Karpas-422 (cell line): ENCODE data around the gene SYVN1. TPM values are rescaled to one million over a fixed set of nuclear protein-coding genes. Genes with fewer than 3 reads are reported as not detected.
"Not testable (repeated sequence)": the region's sequence is repeated elsewhere in the genome, so short reads cannot be mapped to it uniquely, and the experiment has no call there.

ENCODE experiments used
- DNase-seq: peaks from one replicate; pipeline ENCODE4 v3.0.0-alpha.2; 2015
- H2AFZ ChIP-seq: fragments of 200-600 bp; sonication (generic); 2 replicates; pipeline ENCODE4 v1.6.1; 2014; ENCODE audit warnings: antibody characterized with exemption, low read length, mixed read lengths
- H3K27ac ChIP-seq: fragments of 200-600 bp; sonication (generic); 2 replicates; pipeline ENCODE4 v1.5.1; 2014; ENCODE audit warnings: mild to moderate bottlenecking, low read length, moderate library complexity
- H3K27me3 ChIP-seq: fragments of 200-600 bp; sonication (generic); 2 replicates; pipeline ENCODE4 v1.6.1; 2014; ENCODE audit warnings: low read length, mixed read lengths
- H3K36me3 ChIP-seq: fragments of 200-600 bp; sonication (generic); 2 replicates; pipeline ENCODE4 v1.6.1; 2014; ENCODE audit warnings: low read length, mixed read lengths; ENCODE audit not compliant: insufficient read depth
- H3K4me1 ChIP-seq: fragments of 200-600 bp; sonication (generic); 2 replicates; pipeline ENCODE4 v1.6.1; 2014; ENCODE audit warnings: mild to moderate bottlenecking, low read length, mixed read lengths
- H3K4me2 ChIP-seq: fragments of 200-600 bp; sonication (generic); 2 replicates; pipeline ENCODE4 v1.6.1; 2014; ENCODE audit warnings: low read length, low read depth, mild to moderate bottlenecking; ENCODE audit not compliant: poor library complexity, severe bottlenecking
- H3K4me3 ChIP-seq: fragments of 200-600 bp; sonication (generic); 2 replicates; pipeline ENCODE4 v1.5.1; 2014; ENCODE audit warnings: mild to moderate bottlenecking, antibody characterized with exemption, low read length, mixed read lengths
- H3K79me2 ChIP-seq: fragments of 200-600 bp; sonication (generic); 2 replicates; pipeline ENCODE4 v1.6.1; 2014; ENCODE audit warnings: mild to moderate bottlenecking, low read length, mixed read lengths
- H3K9ac ChIP-seq: fragments of 200-600 bp; sonication (generic); 2 replicates; pipeline ENCODE4 v1.6.0; 2014; ENCODE audit warnings: low read length
- H3K9me2 ChIP-seq: fragments of 200-600 bp; sonication (generic), shearing (Covaris generic); replicated peaks from 2 replicates; pipeline ENCODE4 v1.6.0; 2014; ENCODE audit warnings: mild to moderate bottlenecking, low read length, moderate library complexity; ENCODE audit not compliant: insufficient read depth
- H3K9me3 ChIP-seq: fragments of 300-700, 200-600 bp; sonication (generic); 2 replicates; pipeline ENCODE4 v1.6.1; 2014; ENCODE audit warnings: low read length, mixed read lengths
- H4K20me1 ChIP-seq: fragments of 200-600 bp; sonication (generic); 2 replicates; pipeline ENCODE4 v1.6.1; 2014; ENCODE audit warnings: mild to moderate bottlenecking, antibody characterized with exemption, low read length, low read depth; ENCODE audit not compliant: insufficient read depth
- total RNA-seq: library from RNA; depleted of rRNA; stranded (reverse); fragments of >200 nt; shearing (Covaris generic); gene quantifications from 2 replicates; pipeline ENCODE4 v1.2.3, GENCODE V29; 2014; ENCODE audit warnings: low replicate concordance

SYVN1 gene
- total RNA-seq, 1 experiment from 2014 or later = 118 TPM

DNA sequence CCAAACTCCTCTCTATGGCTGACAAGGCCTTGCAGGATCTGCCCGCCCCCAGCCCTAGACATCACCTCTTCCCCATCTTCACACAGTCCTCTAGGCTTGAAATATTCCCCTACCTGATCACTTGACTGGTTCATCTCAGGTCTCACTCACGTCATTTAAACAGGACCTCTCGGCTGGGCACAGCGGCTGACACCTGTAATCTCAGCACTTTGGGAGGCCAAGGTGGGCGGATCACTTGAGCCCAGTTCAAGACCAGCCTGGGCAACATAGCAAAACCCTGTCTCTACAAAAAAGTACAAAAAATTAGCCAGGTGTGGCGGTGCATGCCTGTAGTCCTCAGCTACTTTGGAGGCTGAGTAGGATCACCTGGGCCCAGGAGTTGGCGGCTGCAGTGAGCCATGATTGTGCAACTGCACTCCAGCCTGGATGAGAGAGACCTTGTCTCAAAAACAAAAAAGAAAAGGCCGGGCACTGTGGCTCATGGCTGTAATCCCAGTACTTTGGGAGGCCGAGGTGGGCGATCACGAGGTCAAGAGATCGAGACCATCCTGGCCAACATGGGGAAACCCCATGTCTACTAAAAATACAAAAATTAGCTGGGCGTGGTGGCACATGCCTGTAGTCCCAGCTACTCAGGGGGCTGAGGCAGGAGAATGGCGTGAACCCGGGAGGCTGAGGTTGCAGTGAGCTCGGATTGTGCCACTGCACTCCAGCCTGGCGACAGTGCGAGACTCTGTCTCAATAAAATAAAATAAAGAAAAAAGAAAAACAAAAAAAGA, 15.2 kb downstream of the SYVN1 start:
- H3K9ac ChIP-seq = peak overlapping the region; percentile 98
- peaks cover 71% of the 10 kb centered on the region for H3K4me1 ChIP-seq
- peak overlapping the region; percentile 90; the same call in 1 of the 2 replicates for H3K4me3 ChIP-seq
- H3K36me3 ChIP-seq = peaks cover 29% of the 10 kb centered on the region; the same call in 1 of the 2 replicates
- not testable (repeated sequence) for H2AFZ ChIP-seq, DNase-seq, H3K9me2 ChIP-seq, H4K20me1 ChIP-seq, H3K27me3 ChIP-seq, H3K9me3 ChIP-seq
- H3K4me2 ChIP-seq = peak overlapping the region; percentile 97
- peaks cover 54% of the 10 kb centered on the region for H3K79me2 ChIP-seq
- peak overlapping the region; percentile 95 for H3K27ac ChIP-seq

GRCh38 chr11:65118097-65118837, 16.1 kb downstream of the SYVN1 start:
- peak overlapping the region; percentile 98 for H3K9ac ChIP-seq
- peak; percentile 55 for DNase-seq
- peaks cover 78% of the 10 kb centered on the region for H3K4me1 ChIP-seq
- peaks cover 29% of the 10 kb centered on the region; the same call in 1 of the 2 replicates for H3K36me3 ChIP-seq
- no peaks in the 10 kb centered on the region for H4K20me1 ChIP-seq
- peak overlapping the region; percentile 97 for H3K4me2 ChIP-seq
- H3K9me2 ChIP-seq = no peaks in the 10 kb centered on the region
- H3K79me2 ChIP-seq = peaks cover 61% of the 10 kb centered on the region
- no peaks in the 10 kb centered on the region for H3K27me3 ChIP-seq
- no peaks in the 10 kb centered on the region for H3K9me3 ChIP-seq
- H3K4me3 ChIP-seq = peak overlapping the region; percentile 18; the same call in 1 of the 2 replicates
- no peak overlapping the region for H2AFZ ChIP-seq
- H3K27ac ChIP-seq = peak overlapping the region; percentile 95

DNA sequence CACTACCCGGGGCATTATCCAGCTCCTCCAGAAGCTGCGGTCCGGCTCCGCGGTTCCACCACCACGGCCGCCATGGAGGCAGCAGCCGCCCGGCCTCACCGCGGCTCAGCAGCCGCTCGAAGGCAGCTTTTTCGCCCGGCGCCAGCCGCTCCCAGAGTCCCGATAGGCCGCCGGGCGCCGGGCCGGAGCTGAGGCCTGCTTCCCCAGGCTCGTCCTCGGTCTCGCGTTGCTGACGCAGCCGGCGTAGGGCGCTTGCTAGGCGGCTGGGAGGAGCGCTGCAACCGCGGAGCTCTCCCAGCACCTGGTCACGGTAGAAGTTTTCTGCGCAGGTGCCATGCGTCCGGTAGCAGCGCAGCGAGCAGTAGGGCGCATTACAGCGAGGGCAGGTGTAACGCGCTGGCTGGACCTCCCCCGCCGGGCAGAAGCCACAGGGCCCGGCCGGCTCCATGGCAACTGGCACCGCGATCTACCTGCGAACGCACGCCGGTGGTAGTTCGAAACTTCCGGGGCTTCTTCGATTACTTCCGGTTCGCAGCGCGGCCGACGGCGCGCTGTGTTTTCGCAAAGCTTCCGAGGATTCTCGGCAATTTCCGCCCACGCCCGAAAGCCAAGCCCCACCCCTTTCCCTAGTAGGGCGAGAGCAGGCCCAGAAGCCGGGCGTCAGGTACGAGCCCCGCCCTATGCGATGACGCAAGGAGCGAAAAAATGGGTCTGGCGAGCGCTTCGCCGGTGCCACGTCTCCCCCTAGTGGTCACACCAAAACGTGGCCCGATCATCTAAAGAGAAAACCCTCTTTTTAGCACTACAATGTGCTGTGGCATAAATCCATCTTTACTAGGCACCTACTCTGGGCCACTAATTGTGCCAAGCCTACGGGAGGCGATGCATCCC, 16.9 kb downstream of the SYVN1 start, which contains the start of gene ZNHIT2:
TSS of gene ZNHIT2 (minus strand) at position 496 of the 891 bp plus-strand sequence. CDS start at position 448, 48 bp downstream.
- Histone ChIP-seq H3K9me3 (no peaks in the 10 kb centered on the region), H3K4me3 (peak within 1 kb of the TSS; percentile 86), H3K27ac (peak within 1 kb of the TSS; percentile 95), H3K9ac (peak within 1 kb of the TSS; percentile 98), H3K36me3 (peaks cover 29% of the 10 kb centered on the region; the same call in 1 of the 2 replicates), H3K79me2 (peaks cover 62% of the 10 kb centered on the region), H4K20me1 (no peaks in the 10 kb centered on the region), H2AFZ (no peak within 1 kb of the TSS), H3K9me2 (no peaks in the 10 kb centered on the region), H3K4me2 (peak within 1 kb of the TSS; percentile 97), H3K4me1 (peaks cover 79% of the 10 kb centered on the region), H3K27me3 (no peaks in the 10 kb centered on the region)
- DNase-seq = peak; percentile 100

- H3K4me2 ChIP-seq = peak overlapping the region; percentile 86
- H3K79me2 ChIP-seq = peaks cover 59% of the 10 kb centered on the region
- no peaks in the 10 kb centered on the region for H4K20me1 ChIP-seq
- H3K9ac ChIP-seq = peak overlapping the region; percentile 95
- H3K9me2 ChIP-seq = no peaks in the 10 kb centered on the region
- no peaks in the 10 kb centered on the region for H3K27me3 ChIP-seq
- peaks cover 79% of the 10 kb centered on the region for H3K4me1 ChIP-seq
- H3K4me3 ChIP-seq = peak overlapping the region; percentile 86
- peak overlapping the region; percentile 88 for H3K27ac ChIP-seq
- peak; percentile 82 for DNase-seq
- peaks cover 29% of the 10 kb centered on the region; the same call in 1 of the 2 replicates for H3K36me3 ChIP-seq
- no peaks in the 10 kb centered on the region for H3K9me3 ChIP-seq
- H2AFZ ChIP-seq = no peak overlapping the region
Measured at GRCh38 chr11:65116370-65117205, 17.7 kb downstream of the SYVN1 start.

DNA sequence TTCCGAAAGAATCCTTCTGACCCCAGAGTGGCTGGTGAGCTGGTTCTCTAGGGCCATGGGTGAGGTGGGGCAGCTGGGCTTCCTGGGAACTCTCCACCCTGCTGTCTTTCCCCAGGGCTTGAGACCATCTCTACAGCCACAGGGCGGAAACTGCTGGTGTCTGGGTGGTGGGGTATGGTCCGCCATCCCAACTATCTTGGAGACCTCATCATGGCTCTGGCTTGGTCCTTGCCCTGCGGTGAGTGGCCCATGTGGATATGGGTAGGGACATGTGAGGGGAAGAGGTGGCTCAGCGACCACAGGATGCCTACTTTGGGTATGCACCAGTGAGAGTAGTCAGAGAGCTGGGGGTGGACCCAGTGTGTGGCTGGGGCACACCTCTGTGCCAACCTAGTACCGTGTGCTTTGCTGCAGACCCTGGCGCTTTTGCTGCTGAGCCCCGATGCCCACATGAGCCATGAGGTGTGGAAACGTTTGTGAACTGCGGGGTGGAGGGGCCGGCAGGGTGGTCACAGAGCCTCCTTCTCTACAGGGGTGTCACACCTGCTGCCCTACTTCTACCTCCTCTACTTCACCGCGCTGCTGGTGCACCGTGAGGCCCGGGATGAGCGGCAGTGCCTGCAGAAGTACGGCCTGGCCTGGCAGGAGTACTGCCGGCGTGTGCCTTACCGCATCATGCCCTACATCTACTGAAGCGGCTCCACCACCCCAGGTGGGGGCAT, 18.8 kb downstream of the SYVN1 start:
- Histone ChIP-seq H3K9me2 (no peaks in the 10 kb centered on the region), H2AFZ (no peak overlapping the region), H3K27ac (peak overlapping the region; percentile 88; the same call in 1 of the 2 replicates), H3K79me2 (peaks cover 48% of the 10 kb centered on the region), H3K9me3 (no peaks in the 10 kb centered on the region), H3K9ac (peak overlapping the region; percentile 95), H3K36me3 (peaks cover 23% of the 10 kb centered on the region; the same call in 1 of the 2 replicates), H3K27me3 (no peaks in the 10 kb centered on the region), H3K4me2 (peak overlapping the region; percentile 86), H3K4me1 (peaks cover 82% of the 10 kb centered on the region), H3K4me3 (peak overlapping the region; percentile 86), H4K20me1 (no peaks in the 10 kb centered on the region)
- no peak for DNase-seq

- no peaks in the 10 kb centered on the region for H3K9me3 ChIP-seq
- no peak for DNase-seq
- H3K4me2 ChIP-seq = peak overlapping the region; percentile 86
- H3K27ac ChIP-seq = no peak overlapping the region
- H3K4me3 ChIP-seq = no peak overlapping the region
- H2AFZ ChIP-seq = no peak overlapping the region
- no peaks in the 10 kb centered on the region for H3K9me2 ChIP-seq
- peaks cover 75% of the 10 kb centered on the region for H3K4me1 ChIP-seq
- peaks cover 42% of the 10 kb centered on the region for H3K79me2 ChIP-seq
- no peaks in the 10 kb centered on the region for H4K20me1 ChIP-seq
- H3K9ac ChIP-seq = 0 out of 2 replicates have a peak overlapping the region, but pooled peaks have one; percentile 95
- H3K27me3 ChIP-seq = no peaks in the 10 kb centered on the region
- H3K36me3 ChIP-seq = peaks cover 14% of the 10 kb centered on the region; the same call in 1 of the 2 replicates
Measured at GRCh38 chr11:65114538-65115171, 19.7 kb downstream of the SYVN1 start.
